ENCODE measurements around the gene TMEM132E. TPM values are rescaled to one million over a fixed set of nuclear protein-coding genes. Genes with fewer than 3 reads are reported as not detected.

Gene TMEM132E
- total RNA-seq, 1 experiment from 2014 or later: 0.42 TPM

- H3K23ac ChIP-seq (ENCODE audit: insufficient read length, low read depth, low read length): no peak overlapping the region
Measured at GRCh38 chr17:34581446-34582184, 2.2 kb downstream of the TMEM132E start.

More at GRCh38 chr17:34581446-34582184, 2.2 kb downstream of the TMEM132E start:
- no peak overlapping the region for H3T11ph ChIP-seq (ENCODE audit: low read length)
- H3K14ac ChIP-seq (ENCODE audit: insufficient read depth, low read length): no peak overlapping the region
- no peak overlapping the region for H3K9ac ChIP-seq (ENCODE audit: extremely low read depth, insufficient read length, low read length)
- WGBS (ENCODE audit: extremely low coverage, insufficient read length, low lambda C conversion rate): no CpG with 5 or more reads among the region's 78 CpGs
- Mint-ChIP-seq H3K4me3 (peak overlapping the region; percentile 42 to 81), H3K27ac (no peak overlapping the region), H3K9me3 (no peaks in the 10 kb centered on the region; a peak in 1 of 5 replicates), H3K4me1 (peaks cover 29 to 45% of the 10 kb centered on the region in 2 experiments), H3K27me3 (ENCODE audit: low read depth) (no peaks in the 10 kb centered on the region; the same call in none of the 2 replicates), H3K36me3 (ENCODE audit: insufficient read depth in 1 of 3, low read depth in 3 of 3) (no peaks in the 10 kb centered on the region; a peak in 2 of 7 replicates)
- H4K5ac ChIP-seq (ENCODE audit: insufficient read length, low read depth, low read length): no peak overlapping the region
- no peaks in the 10 kb centered on the region for H3K79me1 ChIP-seq (ENCODE audit: insufficient read depth, low read depth, low read length, poor library complexity, severe bottlenecking)
- no peak overlapping the region for H3K18ac ChIP-seq (ENCODE audit: insufficient read length, low read depth, low read length)
- no peak overlapping the region for H2BK20ac ChIP-seq (ENCODE audit: low read depth, low read length, poor library complexity, severe bottlenecking)
- H4K20me1 ChIP-seq (ENCODE audit: control insufficient read depth, insufficient read depth, insufficient read length): no peaks in the 10 kb centered on the region
- no peak overlapping the region for H4K8ac ChIP-seq (replicated peaks; ENCODE audit: insufficient read length, low read depth, low read length)
- H3K4me1 ChIP-seq (ENCODE audit: insufficient read depth, low read length): peaks cover 5% of the 10 kb centered on the region; the same call in 1 of the 2 replicates
- H3K79me2 ChIP-seq (ENCODE audit: insufficient read depth, low read length): no peaks in the 10 kb centered on the region
- no peak overlapping the region for H4K91ac ChIP-seq (ENCODE audit: insufficient read length, low read depth, low read length)
- no peak overlapping the region for H2BK12ac ChIP-seq (ENCODE audit: insufficient read length, low read depth, low read length)
- H3K4me2 ChIP-seq (ENCODE audit: insufficient read depth, insufficient read length, low read length): peak overlapping the region; percentile 49
- no peaks in the 10 kb centered on the region for H3K9me3 ChIP-seq (ENCODE audit: control insufficient read depth, low read depth, low read length)
- no peak overlapping the region for H2BK5ac ChIP-seq (ENCODE audit: insufficient read length, low read length)
- no peak overlapping the region for H2BK120ac ChIP-seq (ENCODE audit: low read depth, low read length, poor library complexity, severe bottlenecking)
- peak; percentile 47 for DNase-seq
- no peak overlapping the region for H2AFZ ChIP-seq (ENCODE audit: low read length)
- peaks cover 91% of the 10 kb centered on the region for H3K27me3 ChIP-seq (ENCODE audit: insufficient read depth, low read length)
- no peak overlapping the region for H2BK15ac ChIP-seq (ENCODE audit: low read depth, low read length)
- H3K4ac ChIP-seq (ENCODE audit: low read depth, low read length): no peak overlapping the region
- no peak overlapping the region for H2AK5ac ChIP-seq (ENCODE audit: insufficient read length, low read length)
- no peak overlapping the region for H3K27ac ChIP-seq (ENCODE audit: insufficient read length, low read depth, low read length)
- no peak for TF ChIP-seq CTCF (conservative IDR thresholded peaks at IDR 0.05)
- peaks cover 19% of the 10 kb centered on the region for H3K23me2 ChIP-seq (ENCODE audit: insufficient read length, low read depth, low read length, poor library complexity, severe bottlenecking)
- H3K56ac ChIP-seq (ENCODE audit: insufficient read length, low read depth, low read length): no peak overlapping the region
